PFSK-1 (cell line): Measurements from ENCODE around the gene AKR1C3.

ENCODE experiments used
- FOXP2 ChIP-seq: optimal IDR thresholded peaks from 2 replicates; pipeline ENCODE3; 2011; ENCODE audit warnings: borderline replicate concordance, control low read depth, inconsistent platforms; ENCODE audit not compliant: insufficient read depth; ENCODE audit errors: extremely low read length, extremely low read depth
- POLR2AphosphoS5 ChIP-seq: IDR thresholded peaks from 2 replicates; pipeline ENCODE4 v1.6.1; 2012; ENCODE audit warnings: low read depth, mild to moderate bottlenecking, control low read depth, low read length, moderate library complexity
- REST ChIP-seq, 2 experiments: IDR thresholded peaks; 2 replicates each; pipeline versions ENCODE4 v1.6.1 to v1.8.0; 2011 to 2012; ENCODE audit warnings: low read depth in 2 of 2, low read length in 2 of 2, control low read depth in 1 of 2, inconsistent platforms in 1 of 2, mild to moderate bottlenecking in 1 of 2, moderate library complexity in 1 of 2; ENCODE audit not compliant: insufficient read depth in 1 of 2
- SIN3A ChIP-seq: IDR thresholded peaks from 2 replicates; pipeline ENCODE4 v1.6.1; 2012; ENCODE audit warnings: mild to moderate bottlenecking, low read length, moderate library complexity, borderline replicate concordance; ENCODE audit not compliant: insufficient read depth
- TAF1 ChIP-seq: IDR thresholded peaks from 2 replicates; pipeline ENCODE4 v1.6.1; 2012; ENCODE audit warnings: low read length, control low read depth, borderline replicate concordance; ENCODE audit not compliant: insufficient read depth

The AKR1C3 gene

GRCh38 chr10:5136468-5137087, 42.4 kb downstream of the AKR1C3 start:
- no peak for TF ChIP-seq TAF1
- TF ChIP-seq FOXP2 = no peak

GRCh38 chr10:5142199-5142598, 48.0 kb downstream of the AKR1C3 start:
- TF ChIP-seq REST (IDR thresholded peaks at IDR 0.05; ENCODE audit: insufficient read depth in 1 of 2, low read depth in 2 of 2, low read length in 2 of 2) = no peak

- TF ChIP-seq TAF1 (no peak), POLR2AphosphoS5 (no peak), FOXP2 (no peak), REST (IDR thresholded peaks at IDR 0.05; ENCODE audit: insufficient read depth in 1 of 2, low read depth in 2 of 2, low read length in 2 of 2) (no peak), SIN3A (no peak)
Observed at GRCh38 chr10:5143137-5143536, 48.9 kb downstream of the AKR1C3 start.

GRCh38 chr10:5146920-5147254, 52.7 kb downstream of the AKR1C3 start:
- no peak for TF ChIP-seq REST (IDR thresholded peaks at IDR 0.05; ENCODE audit: insufficient read depth in 1 of 2, low read depth in 2 of 2, low read length in 2 of 2)
- TF ChIP-seq TAF1 = no peak
- TF ChIP-seq POLR2AphosphoS5 = no peak
- no peak for TF ChIP-seq FOXP2
- TF ChIP-seq SIN3A = no peak

- TF ChIP-seq TAF1 (no peak), SIN3A (no peak), REST (IDR thresholded peaks at IDR 0.05; ENCODE audit: insufficient read depth in 1 of 2, low read depth in 2 of 2, low read length in 2 of 2) (no peak), POLR2AphosphoS5 (no peak), FOXP2 (no peak)
Observed at GRCh38 chr10:5147255-5147980, 53.2 kb downstream of the AKR1C3 start.
